Loucy (cell line): ENCODE data around the gene COG8.

Experiments used
- H2AFZ ChIP-seq: fragments of 200-600 bp; sonication (generic); 2 replicates; pipeline ENCODE4 v1.6.0; 2016; ENCODE audit warnings: antibody characterized with exemption, mild to moderate bottlenecking, low read length, moderate library complexity
- H3F3A ChIP-seq: fragments of 200-600 bp; 2 replicates; pipeline ENCODE4 v1.6.0; 2016; ENCODE audit warnings: antibody characterized with exemption, low read depth, mild to moderate bottlenecking
- H3K27me3 ChIP-seq: fragments of 200-600 bp; sonication (generic); 2 replicates; pipeline ENCODE4 v1.6.1; 2014; ENCODE audit warnings: low read length, mild to moderate bottlenecking; ENCODE audit not compliant: insufficient read depth, poor library complexity, severe bottlenecking
- H3K36me3 ChIP-seq: fragments of 200-600 bp; sonication (generic); 2 replicates; pipeline ENCODE4 v1.6.1; 2016; ENCODE audit warnings: low read length; ENCODE audit not compliant: insufficient read depth
- H3K4me1 ChIP-seq: fragments of 200-600 bp; sonication (generic); 2 replicates; pipeline ENCODE4 v1.5.1; 2014; ENCODE audit warnings: low read length, mild to moderate bottlenecking; ENCODE audit not compliant: insufficient read depth, poor library complexity, severe bottlenecking
- H3K4me2 ChIP-seq: fragments of 200-600 bp; sonication (generic); 2 replicates; pipeline ENCODE4 v1.6.0; 2014; ENCODE audit warnings: antibody characterized with exemption, low read length, low read depth, mild to moderate bottlenecking; ENCODE audit not compliant: poor library complexity, severe bottlenecking
- H3K4me3 ChIP-seq: fragments of 200-600 bp; sonication (generic); 2 replicates; pipeline ENCODE4 v1.5.1; 2014; ENCODE audit warnings: low read length, mild to moderate bottlenecking, mixed read lengths; ENCODE audit not compliant: poor library complexity, severe bottlenecking
- H3K79me2 ChIP-seq: fragments of 200-600 bp; sonication (generic); 2 replicates; pipeline ENCODE4 v1.6.1; 2014; ENCODE audit warnings: low read length; ENCODE audit not compliant: insufficient read depth
- H3K9ac ChIP-seq: fragments of 200-600 bp; sonication (generic); 2 replicates; pipeline ENCODE4 v1.6.0; 2014; ENCODE audit warnings: mild to moderate bottlenecking, low read depth, low read length, moderate library complexity; ENCODE audit not compliant: poor library complexity, severe bottlenecking
- H3K9me2 ChIP-seq: fragments of 200-600 bp; sonication (generic); replicated peaks from 2 replicates; pipeline ENCODE4 v1.6.1; 2016; ENCODE audit warnings: low read depth, low read length, mixed read lengths
- H3K9me3 ChIP-seq: fragments of 200-600 bp; sonication (generic); 2 replicates; pipeline ENCODE4 v1.6.1; 2014; ENCODE audit warnings: mild to moderate bottlenecking, antibody characterized with exemption, low read length, low read depth; ENCODE audit not compliant: insufficient read depth
- H4K20me1 ChIP-seq: fragments of 200-600 bp; sonication (generic); 2 replicates; pipeline ENCODE4 v1.6.0; 2014; ENCODE audit warnings: antibody characterized with exemption, low read length, mild to moderate bottlenecking; ENCODE audit not compliant: insufficient read depth, poor library complexity, severe bottlenecking
- EZH2phosphoT487 ChIP-seq: fragments of 200-600 bp; IDR thresholded peaks from 2 replicates; pipeline ENCODE4 v1.6.1; 2018; ENCODE audit warnings: antibody characterized with exemption, mild to moderate bottlenecking, moderate library complexity, borderline replicate concordance
- TF ChIP-seq, protein P1 (sequence below): fragments of 200-600 bp; sonication (generic); conservative IDR thresholded peaks from 2 replicates; pipeline ENCODE4 v1.5.1; 2014; ENCODE audit warnings: mild to moderate bottlenecking, antibody characterized with exemption, low read length

The COG8 gene

DNA sequence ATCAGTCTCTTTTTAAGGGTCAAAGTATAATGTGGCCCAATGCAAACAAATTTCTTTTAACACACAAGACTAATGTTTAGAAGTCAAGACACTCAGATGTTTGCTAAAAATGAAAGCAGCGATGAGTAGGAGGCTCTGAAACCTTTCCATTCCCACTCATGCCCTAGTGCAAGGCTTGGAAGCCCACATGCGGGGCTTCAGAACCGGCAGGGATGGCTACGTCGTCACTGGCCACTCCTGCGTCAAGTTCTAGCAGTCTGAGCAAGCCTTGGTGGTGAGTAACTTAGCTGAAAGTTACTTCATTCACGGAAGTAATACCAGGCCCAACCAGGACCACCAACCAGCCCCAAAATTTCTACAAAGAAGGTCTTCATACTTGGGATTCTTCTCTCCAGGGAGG lies 27.1 kb upstream of the COG8 start:
- H3K36me3 ChIP-seq: peaks cover 62% of the 10 kb centered on the region; the same call in 1 of the 2 replicates
- peaks cover 3% of the 10 kb centered on the region for H3K4me1 ChIP-seq

DNA sequence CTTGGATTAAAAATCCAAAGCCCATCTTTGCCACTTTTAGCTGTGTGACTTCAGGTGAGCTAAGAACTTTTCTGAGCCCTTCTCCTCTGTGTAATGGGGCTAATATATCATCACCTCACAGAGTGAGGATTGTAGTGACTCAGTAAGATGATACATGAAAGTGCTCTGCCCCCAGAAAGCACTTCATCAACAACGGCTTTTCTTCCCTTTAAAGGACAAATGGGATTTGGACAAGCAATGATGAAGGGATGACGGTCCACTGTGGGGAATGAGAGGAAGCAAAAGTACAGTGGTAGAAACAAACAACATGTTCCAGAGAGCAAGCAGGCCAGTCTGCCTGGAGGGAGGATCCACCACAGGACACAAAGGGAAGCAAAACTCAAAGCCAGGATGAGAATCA lies 26.5 kb upstream of the COG8 start:
- no peak overlapping the region for H2AFZ ChIP-seq
- H3K9me2 ChIP-seq: no peaks in the 10 kb centered on the region
- H3K4me3 ChIP-seq: no peak overlapping the region
- no peaks in the 10 kb centered on the region for H4K20me1 ChIP-seq
- H3K9me3 ChIP-seq: no peaks in the 10 kb centered on the region
- no peaks in the 10 kb centered on the region for H3K79me2 ChIP-seq
- H3K4me2 ChIP-seq: no peak overlapping the region
- H3F3A ChIP-seq: no peaks in the 10 kb centered on the region
- TF ChIP-seq EZH2phosphoT487: no peak
- TF ChIP-seq, protein P1, sequence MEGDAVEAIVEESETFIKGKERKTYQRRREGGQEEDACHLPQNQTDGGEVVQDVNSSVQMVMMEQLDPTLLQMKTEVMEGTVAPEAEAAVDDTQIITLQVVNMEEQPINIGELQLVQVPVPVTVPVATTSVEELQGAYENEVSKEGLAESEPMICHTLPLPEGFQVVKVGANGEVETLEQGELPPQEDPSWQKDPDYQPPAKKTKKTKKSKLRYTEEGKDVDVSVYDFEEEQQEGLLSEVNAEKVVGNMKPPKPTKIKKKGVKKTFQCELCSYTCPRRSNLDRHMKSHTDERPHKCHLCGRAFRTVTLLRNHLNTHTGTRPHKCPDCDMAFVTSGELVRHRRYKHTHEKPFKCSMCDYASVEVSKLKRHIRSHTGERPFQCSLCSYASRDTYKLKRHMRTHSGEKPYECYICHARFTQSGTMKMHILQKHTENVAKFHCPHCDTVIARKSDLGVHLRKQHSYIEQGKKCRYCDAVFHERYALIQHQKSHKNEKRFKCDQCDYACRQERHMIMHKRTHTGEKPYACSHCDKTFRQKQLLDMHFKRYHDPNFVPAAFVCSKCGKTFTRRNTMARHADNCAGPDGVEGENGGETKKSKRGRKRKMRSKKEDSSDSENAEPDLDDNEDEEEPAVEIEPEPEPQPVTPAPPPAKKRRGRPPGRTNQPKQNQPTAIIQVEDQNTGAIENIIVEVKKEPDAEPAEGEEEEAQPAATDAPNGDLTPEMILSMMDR: no peak
- H3K27me3 ChIP-seq: no peaks in the 10 kb centered on the region
- no peak overlapping the region for H3K9ac ChIP-seq
- peaks cover 62% of the 10 kb centered on the region; the same call in 1 of the 2 replicates for H3K36me3 ChIP-seq
- peaks cover 3% of the 10 kb centered on the region for H3K4me1 ChIP-seq

More for the DNA sequence above, 27.1 kb upstream of the COG8 start:
- Histone ChIP-seq H3K4me2 (no peak overlapping the region), H2AFZ (no peak overlapping the region), H3K79me2 (no peaks in the 10 kb centered on the region), H3K9ac (no peak overlapping the region), H3K27me3 (no peaks in the 10 kb centered on the region), H3F3A (no peaks in the 10 kb centered on the region), H4K20me1 (no peaks in the 10 kb centered on the region), H3K9me2 (no peaks in the 10 kb centered on the region), H3K4me3 (no peak overlapping the region), H3K9me3 (no peaks in the 10 kb centered on the region)
- TF ChIP-seq EZH2phosphoT487: no peak
- TF ChIP-seq, protein P1: no peak

DNA sequence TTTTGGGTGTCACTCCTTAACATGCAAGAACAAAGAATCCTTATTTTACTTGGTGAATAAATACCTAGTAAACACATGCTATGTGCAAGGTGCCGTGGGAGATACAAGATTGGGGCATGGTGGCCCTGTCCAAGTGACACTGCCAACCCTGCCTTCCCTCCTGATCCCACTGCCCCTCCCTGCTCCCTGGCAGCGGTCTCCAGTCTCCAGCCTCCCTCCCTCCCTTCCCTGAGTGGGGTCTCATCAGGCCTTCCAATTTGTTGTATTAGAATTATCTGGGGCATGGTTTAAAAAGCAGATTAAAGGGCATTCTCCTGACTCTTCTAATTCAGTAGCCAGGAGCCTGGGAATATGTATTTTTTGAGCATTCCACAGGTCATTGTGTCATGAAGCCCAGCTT lies 24.7 kb upstream of the COG8 start:
- Histone ChIP-seq H3K36me3 (peaks cover 46% of the 10 kb centered on the region; the same call in 1 of the 2 replicates), H3K4me3 (no peak overlapping the region), H3K79me2 (no peaks in the 10 kb centered on the region), H3K9ac (no peak overlapping the region), H3F3A (no peaks in the 10 kb centered on the region), H4K20me1 (no peaks in the 10 kb centered on the region), H3K27me3 (no peaks in the 10 kb centered on the region), H3K4me2 (no peak overlapping the region), H3K9me2 (no peaks in the 10 kb centered on the region), H2AFZ (no peak overlapping the region), H3K4me1 (peaks cover 3% of the 10 kb centered on the region), H3K9me3 (no peaks in the 10 kb centered on the region)
- TF ChIP-seq, protein P1: no peak
- no peak for TF ChIP-seq EZH2phosphoT487
